Hepatocyte (in vitro differentiated cells): ENCODE results near the gene DLGAP4. TPM values are rescaled to one million over a fixed set of nuclear protein-coding genes. Genes with fewer than 3 reads are reported as not detected.

Experiments
- DNase-seq: peaks from one replicate; pipeline ENCODE4 v3.0.0-alpha.2; 2016; ENCODE audit warnings: low spot score
- H2AFZ ChIP-seq: fragments of 200-600 bp; sonication (generic); 2 replicates; pipeline ENCODE4 v1.6.0; 2016; ENCODE audit warnings: antibody characterized with exemption, mild to moderate bottlenecking
- H3K27ac ChIP-seq: fragments of 200-600 bp; sonication (generic); 2 replicates; pipeline ENCODE4 v1.5.1; 2016; ENCODE audit warnings: mild to moderate bottlenecking
- H3K27me3 ChIP-seq: fragments of 200-600 bp; sonication (generic); 2 replicates; pipeline ENCODE4 v1.6.1; 2016
- H3K36me3 ChIP-seq: fragments of 200-600 bp; sonication (generic); replicated peaks from 2 replicates; pipeline ENCODE4 v1.5.1; 2016; ENCODE audit warnings: low read depth; ENCODE audit not compliant: insufficient read depth
- H3K4me1 ChIP-seq: fragments of 200-600 bp; sonication (generic); 2 replicates; pipeline ENCODE4 v1.5.1; 2016; ENCODE audit warnings: mild to moderate bottlenecking, moderate library complexity; ENCODE audit not compliant: insufficient read depth
- H3K4me2 ChIP-seq: fragments of 200-600 bp; sonication (generic); 2 replicates; pipeline ENCODE4 v1.6.0; 2016
- H3K4me3 ChIP-seq: fragments of 200-600 bp; sonication (generic); 2 replicates; pipeline ENCODE4 v1.5.1; 2016; ENCODE audit warnings: mild to moderate bottlenecking
- H3K79me2 ChIP-seq: fragments of 200-600 bp; sonication (generic); 2 replicates; pipeline ENCODE4 v1.6.0; 2017; ENCODE audit warnings: mild to moderate bottlenecking
- H3K9me2 ChIP-seq: fragments of 200-600 bp; sonication (generic); replicated peaks from 2 replicates; pipeline ENCODE4 v1.6.0; 2017; ENCODE audit warnings: mild to moderate bottlenecking; ENCODE audit not compliant: insufficient read depth
- H3K9me3 ChIP-seq: fragments of 200-600 bp; sonication (generic); 2 replicates; pipeline ENCODE4 v1.5.1; 2016; ENCODE audit warnings: low read depth, mild to moderate bottlenecking
- H4K20me1 ChIP-seq: fragments of 200-600 bp; sonication (generic); 2 replicates; pipeline ENCODE4 v1.6.0; 2016; ENCODE audit warnings: mild to moderate bottlenecking; ENCODE audit not compliant: insufficient read depth, poor library complexity, severe bottlenecking
- CTCF ChIP-seq: fragments of 200-600 bp; sonication (generic); IDR thresholded peaks from 2 replicates; pipeline ENCODE4 v1.5.1; 2016; ENCODE audit warnings: antibody characterized with exemption, mild to moderate bottlenecking; ENCODE audit not compliant: poor library complexity
- EZH2 ChIP-seq: fragments of 200-600 bp; sonication (generic); IDR thresholded peaks from 2 replicates; pipeline ENCODE4 v1.6.1; 2016; ENCODE audit warnings: antibody characterized with exemption, mild to moderate bottlenecking, borderline replicate concordance
- EZH2phosphoT487 ChIP-seq: fragments of 200-600 bp; sonication (generic); IDR thresholded peaks from one replicate; pipeline ENCODE4 v1.6.1; 2018; ENCODE audit warnings: antibody characterized with exemption, mild to moderate bottlenecking, low read depth, moderate library complexity; ENCODE audit not compliant: unreplicated experiment, severe bottlenecking
- WGBS: methylation state at CpG from one replicate; pipeline ENCODE4 v1.1.6; 2016; ENCODE audit warnings: low lambda C conversion rate; ENCODE audit errors: missing lambda C conversion rate; 5-methylcytosine and 5-hydroxymethylcytosine counted together
- polyA plus RNA-seq: library from polyadenylated mRNA; unstranded; fragments of >200 nt; fragmentation: Nextera tagmentation; extraction: Ambion mirVana; gene quantifications from 2 replicates; pipeline ENCODE4 v1.2.1, GENCODE V29; 2016
- total RNA-seq: library from RNA; depleted of rRNA; stranded (reverse); fragments of >200 nt; gene quantifications from 2 replicates; pipeline ENCODE4 v1.2.3, GENCODE V29; 2014

DLGAP4 gene
- total and polyA plus RNA-seq, 2 experiments from 2014 or later = 16.5 to 39.4 TPM

GRCh38 chr20:36440370-36441026 lies 134.4 kb downstream of the DLGAP4 start:
- DNase-seq = no peak
- no peaks in the 10 kb centered on the region for H4K20me1 ChIP-seq
- WGBS = 83% methylated on average over 11 of the region's 11 CpGs

GRCh38 chr20:36441027-36441414 lies 134.9 kb downstream of the DLGAP4 start:
- WGBS = 74% methylated on average over 5 of the region's 5 CpGs
- no peaks in the 10 kb centered on the region for H3K9me2 ChIP-seq
- no peaks in the 10 kb centered on the region for H3K36me3 ChIP-seq
- DNase-seq = no peak
- H3K4me3 ChIP-seq = no peak overlapping the region
- TF ChIP-seq EZH2 (no peak), CTCF (no peak), EZH2phosphoT487 (no peak)
- no peaks in the 10 kb centered on the region for H3K9me3 ChIP-seq
- H3K4me2 ChIP-seq = no peak overlapping the region
- H3K79me2 ChIP-seq = no peaks in the 10 kb centered on the region
- H3K27me3 ChIP-seq = no peaks in the 10 kb centered on the region
- no peaks in the 10 kb centered on the region for H3K4me1 ChIP-seq
- H4K20me1 ChIP-seq = no peaks in the 10 kb centered on the region
- H3K27ac ChIP-seq = no peak overlapping the region
- H2AFZ ChIP-seq = no peak overlapping the region

More at GRCh38 chr20:36440370-36441026, 134.4 kb downstream of the DLGAP4 start:
- H3K4me2 ChIP-seq = no peak overlapping the region
- H3K9me3 ChIP-seq = no peaks in the 10 kb centered on the region
- no peak overlapping the region for H2AFZ ChIP-seq
- H3K36me3 ChIP-seq = no peaks in the 10 kb centered on the region
- H3K4me1 ChIP-seq = no peaks in the 10 kb centered on the region
- peaks cover 2% of the 10 kb centered on the region for H3K27me3 ChIP-seq
- H3K27ac ChIP-seq = no peak overlapping the region
- TF ChIP-seq CTCF (no peak), EZH2phosphoT487 (no peak), EZH2 (no peak)
- no peak overlapping the region for H3K4me3 ChIP-seq
- no peaks in the 10 kb centered on the region for H3K9me2 ChIP-seq
- no peaks in the 10 kb centered on the region for H3K79me2 ChIP-seq

GRCh38 chr20:36441416-36441815 lies 135.3 kb downstream of the DLGAP4 start:
- Histone ChIP-seq H3K27ac (no peak overlapping the region), H3K4me1 (no peaks in the 10 kb centered on the region), H3K9me2 (no peaks in the 10 kb centered on the region), H3K79me2 (no peaks in the 10 kb centered on the region), H2AFZ (no peak overlapping the region), H3K27me3 (no peaks in the 10 kb centered on the region), H4K20me1 (no peaks in the 10 kb centered on the region), H3K4me3 (no peak overlapping the region), H3K9me3 (no peaks in the 10 kb centered on the region), H3K36me3 (no peaks in the 10 kb centered on the region), H3K4me2 (no peak overlapping the region)
- TF ChIP-seq CTCF (no peak), EZH2phosphoT487 (no peak), EZH2 (no peak)
- no peak for DNase-seq
- 78% methylated on average over 7 of the region's 7 CpGs for WGBS
